ENCODE measurements around the gene P4HTM.

Gene P4HTM, protein sequence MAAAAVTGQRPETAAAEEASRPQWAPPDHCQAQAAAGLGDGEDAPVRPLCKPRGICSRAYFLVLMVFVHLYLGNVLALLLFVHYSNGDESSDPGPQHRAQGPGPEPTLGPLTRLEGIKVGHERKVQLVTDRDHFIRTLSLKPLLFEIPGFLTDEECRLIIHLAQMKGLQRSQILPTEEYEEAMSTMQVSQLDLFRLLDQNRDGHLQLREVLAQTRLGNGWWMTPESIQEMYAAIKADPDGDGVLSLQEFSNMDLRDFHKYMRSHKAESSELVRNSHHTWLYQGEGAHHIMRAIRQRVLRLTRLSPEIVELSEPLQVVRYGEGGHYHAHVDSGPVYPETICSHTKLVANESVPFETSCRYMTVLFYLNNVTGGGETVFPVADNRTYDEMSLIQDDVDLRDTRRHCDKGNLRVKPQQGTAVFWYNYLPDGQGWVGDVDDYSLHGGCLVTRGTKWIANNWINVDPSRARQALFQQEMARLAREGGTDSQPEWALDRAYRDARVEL

DNA sequence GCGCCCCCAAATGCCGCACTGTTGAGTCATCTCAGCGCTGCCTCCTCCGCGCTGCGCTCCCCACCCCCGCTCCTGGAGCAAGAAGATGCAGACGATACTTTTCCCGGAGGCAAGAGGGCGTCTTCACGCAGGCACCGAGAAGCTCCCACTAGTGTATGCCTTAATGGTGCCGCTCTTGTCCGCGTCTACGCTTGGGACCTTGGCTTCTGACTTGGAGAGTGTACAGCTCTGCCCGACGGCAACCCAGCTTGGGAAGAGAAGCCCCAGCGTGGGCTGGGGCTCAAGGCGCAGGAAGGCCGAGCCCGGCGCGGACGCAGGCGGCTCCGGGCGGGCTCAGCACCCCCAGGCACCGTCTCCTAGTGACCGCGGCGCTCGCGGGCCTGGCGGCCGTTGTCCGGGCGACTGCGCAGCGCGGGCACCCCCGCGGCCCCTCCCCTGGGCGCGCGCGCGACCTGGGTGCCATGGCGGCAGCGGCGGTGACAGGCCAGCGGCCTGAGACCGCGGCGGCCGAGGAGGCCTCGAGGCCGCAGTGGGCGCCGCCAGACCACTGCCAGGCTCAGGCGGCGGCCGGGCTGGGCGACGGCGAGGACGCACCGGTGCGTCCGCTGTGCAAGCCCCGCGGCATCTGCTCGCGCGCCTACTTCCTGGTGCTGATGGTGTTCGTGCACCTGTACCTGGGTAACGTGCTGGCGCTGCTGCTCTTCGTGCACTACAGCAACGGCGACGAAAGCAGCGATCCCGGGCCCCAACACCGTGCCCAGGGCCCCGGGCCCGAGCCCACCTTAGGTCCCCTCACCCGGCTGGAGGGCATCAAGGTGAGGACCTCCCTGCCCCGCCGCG is at the start of gene P4HTM:
Gene P4HTM, plus strand, starts transcription at position 446 of the 840 bp plus-strand sequence. Its CDS starts 16 bp downstream, at position 462.
- no peaks in the 10 kb centered on the region for H3K27me3 Mint-ChIP-seq
- ATAC-seq, result peak; percentile 87
- no peaks in the 10 kb centered on the region for H3K9me3 Mint-ChIP-seq
- peaks cover 37% of the 10 kb centered on the region for H3K4me1 Mint-ChIP-seq
- peak within 1 kb of the TSS; percentile 79 for H3K27ac Mint-ChIP-seq
- H3K36me3 Mint-ChIP-seq, result peaks cover 7% of the 10 kb centered on the region
- peak within 1 kb of the TSS; percentile 93 for H3K4me3 Mint-ChIP-seq

DNA sequence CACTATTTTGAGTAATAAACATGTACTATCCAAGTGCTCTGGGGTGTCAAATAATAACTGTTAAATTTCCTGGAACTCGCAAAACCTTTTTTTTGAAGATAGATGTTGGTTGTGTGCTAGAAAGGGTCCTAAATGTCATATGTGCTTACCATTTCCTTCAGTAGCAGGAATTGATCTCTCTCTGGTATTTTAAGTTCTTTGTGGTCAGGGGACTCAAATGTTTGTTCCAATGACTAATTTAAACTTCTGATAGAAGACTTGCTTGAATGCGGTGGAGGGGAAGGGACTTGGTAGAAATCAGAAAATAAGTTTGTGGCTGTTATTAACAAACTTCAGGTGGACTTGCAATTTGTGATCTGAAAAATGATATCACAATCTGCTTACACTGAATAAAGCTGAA is 44.6 kb upstream of the P4HTM start:
- Mint-ChIP-seq H3K4me1 (peaks cover 48% of the 10 kb centered on the region), H3K4me3 (peak overlapping the region; percentile 42), H3K9me3 (no peaks in the 10 kb centered on the region), H3K27ac (peak overlapping the region; percentile 94), H3K36me3 (peaks cover 27% of the 10 kb centered on the region), H3K27me3 (no peaks in the 10 kb centered on the region)
- ATAC-seq, result peak; percentile 67

DNA sequence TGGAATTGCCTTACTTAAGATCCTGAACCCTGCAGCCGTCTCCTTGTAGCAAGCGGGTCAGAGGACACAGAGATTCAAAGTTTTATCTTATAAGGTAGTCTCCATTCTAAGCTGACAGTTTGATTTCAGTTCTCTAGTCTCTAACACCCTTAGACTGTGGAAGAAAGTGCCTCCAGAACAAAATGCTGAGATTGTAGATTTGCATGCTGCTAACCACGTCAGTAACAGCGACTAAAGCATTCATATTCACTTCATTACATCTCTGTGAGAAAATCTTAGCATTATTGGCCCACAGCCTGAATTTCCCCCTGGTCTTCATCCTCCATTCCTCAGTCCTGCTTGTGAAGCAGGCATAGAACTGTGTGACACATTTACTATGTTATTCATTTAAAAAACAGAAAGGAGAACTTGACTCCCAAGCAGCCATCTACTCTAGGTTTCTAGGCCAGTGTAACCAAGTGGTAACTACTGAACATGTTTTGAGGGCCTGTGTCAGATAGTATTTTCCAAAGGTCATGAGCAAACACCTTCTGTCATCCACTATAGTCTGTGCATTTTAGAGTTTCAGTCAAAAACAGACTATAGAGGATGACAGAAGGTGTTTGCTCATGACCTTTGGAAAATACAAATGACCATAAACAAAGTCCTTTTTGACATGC is 44.0 kb upstream of the P4HTM start:
- peak; percentile 84 for ATAC-seq
- Mint-ChIP-seq H3K27ac (peak overlapping the region; percentile 94), H3K4me3 (peak overlapping the region; percentile 43), H3K27me3 (no peaks in the 10 kb centered on the region), H3K9me3 (no peaks in the 10 kb centered on the region), H3K4me1 (peaks cover 48% of the 10 kb centered on the region), H3K36me3 (peaks cover 27% of the 10 kb centered on the region)

DNA sequence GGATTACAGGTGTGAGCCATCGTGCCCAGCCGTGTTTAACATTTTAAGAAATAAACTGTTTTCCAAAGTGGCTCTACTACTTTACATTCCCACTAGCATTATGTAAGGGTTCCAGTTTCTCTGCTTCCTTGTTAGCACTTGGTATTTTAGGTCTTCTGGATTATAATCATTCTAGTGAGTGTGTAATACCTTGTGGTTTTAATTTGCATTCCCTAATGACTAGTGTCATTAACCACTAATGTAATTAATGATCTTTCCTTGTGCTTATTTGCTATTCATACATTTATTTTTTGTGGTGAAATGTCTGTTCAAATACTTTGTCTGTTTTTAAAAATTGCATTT is 40.7 kb upstream of the P4HTM start:
- ATAC-seq, result no peak
- Mint-ChIP-seq H3K27ac (peak overlapping the region; percentile 27), H3K4me1 (peaks cover 53% of the 10 kb centered on the region), H3K9me3 (no peaks in the 10 kb centered on the region), H3K36me3 (peaks cover 24% of the 10 kb centered on the region), H3K4me3 (no peak overlapping the region), H3K27me3 (no peaks in the 10 kb centered on the region)

DNA sequence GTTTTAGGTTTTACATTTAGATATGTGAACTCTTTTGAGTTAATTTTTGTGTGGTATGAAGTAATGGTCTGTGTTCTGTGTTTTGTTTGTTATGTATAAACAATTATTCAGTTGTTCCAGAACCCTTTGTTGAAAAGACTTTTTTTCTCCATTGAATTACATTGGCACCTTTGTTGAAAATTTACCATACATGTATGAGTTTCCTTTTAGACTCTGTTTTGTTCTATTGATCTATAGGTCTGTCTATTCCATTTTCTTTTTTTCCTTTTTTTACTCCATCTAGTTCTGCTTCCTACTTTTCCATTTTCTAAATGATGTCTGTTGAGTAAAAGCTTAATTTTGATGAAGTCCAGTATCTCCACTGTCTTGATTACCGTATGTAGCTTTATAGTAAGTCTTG is 40.0 kb upstream of the P4HTM start:
- H3K27ac Mint-ChIP-seq, result peak overlapping the region; percentile 27
- peaks cover 46% of the 10 kb centered on the region for H3K4me1 Mint-ChIP-seq

DNA sequence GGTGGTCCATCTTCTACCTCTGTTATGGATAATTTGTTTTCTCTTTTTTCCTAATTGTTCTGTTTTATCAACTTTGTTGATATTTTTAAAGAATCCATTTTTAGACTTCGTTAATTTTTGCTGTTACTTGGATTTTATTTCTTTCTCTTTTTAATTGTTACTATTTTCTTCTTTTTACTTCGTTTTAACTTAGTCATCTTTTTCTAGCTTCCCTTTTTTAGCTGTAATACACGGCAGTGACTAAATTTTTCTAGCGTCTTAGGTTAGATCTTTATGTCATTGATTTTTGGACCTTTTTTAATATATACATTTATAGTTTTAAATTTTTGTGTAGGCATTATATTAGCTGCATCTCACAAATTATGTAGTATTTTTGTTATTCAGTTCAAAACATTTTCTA is 38.3 kb upstream of the P4HTM start:
- H3K9me3 Mint-ChIP-seq, result no peaks in the 10 kb centered on the region
- H3K4me3 Mint-ChIP-seq, result no peak overlapping the region
- no peak overlapping the region for H3K27ac Mint-ChIP-seq

More for the DNA sequence above, 40.0 kb upstream of the P4HTM start:
- no peak overlapping the region for H3K4me3 Mint-ChIP-seq
- H3K27me3 Mint-ChIP-seq, result no peaks in the 10 kb centered on the region
- H3K36me3 Mint-ChIP-seq, result peaks cover 20% of the 10 kb centered on the region
- no peak for ATAC-seq
- H3K9me3 Mint-ChIP-seq, result no peaks in the 10 kb centered on the region

DNA sequence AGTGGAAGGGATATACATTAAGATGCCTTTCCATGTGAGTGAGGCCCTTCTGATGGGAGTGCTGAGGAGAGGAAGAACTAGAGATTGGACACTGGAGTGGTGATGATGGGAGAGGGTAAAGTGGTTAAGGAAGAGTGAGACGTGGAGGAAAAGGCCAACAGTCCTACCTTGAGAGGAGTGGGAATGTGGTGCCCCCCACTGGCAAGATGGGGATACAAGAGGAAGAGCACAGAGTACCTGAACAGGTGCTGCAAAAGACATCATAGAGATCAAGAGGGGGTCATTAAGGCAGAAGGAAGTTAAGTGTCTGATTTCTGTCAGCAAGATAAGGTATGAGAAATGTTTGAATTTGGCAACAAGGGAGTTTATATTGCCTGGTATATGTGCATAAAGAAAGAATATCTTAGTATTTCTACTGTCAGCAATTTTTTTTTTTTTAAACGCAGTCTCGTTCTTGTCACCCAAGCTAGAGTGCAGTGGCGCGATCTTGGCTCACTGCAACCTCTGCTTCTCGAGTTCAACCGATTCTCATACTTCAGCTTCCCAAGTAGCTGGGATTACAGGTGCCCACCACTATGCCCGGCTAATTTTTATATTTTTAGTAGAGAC is 37.4 kb upstream of the P4HTM start:
- no peaks in the 10 kb centered on the region for H3K9me3 Mint-ChIP-seq
- no peaks in the 10 kb centered on the region for H3K27me3 Mint-ChIP-seq
- peaks cover 27% of the 10 kb centered on the region for H3K36me3 Mint-ChIP-seq
- H3K27ac Mint-ChIP-seq, result no peak overlapping the region
- no peak overlapping the region for H3K4me3 Mint-ChIP-seq
- H3K4me1 Mint-ChIP-seq, result peaks cover 32% of the 10 kb centered on the region
- ATAC-seq, result peak; percentile 47

More for the DNA sequence above, 38.3 kb upstream of the P4HTM start:
- ATAC-seq, result no peak
- H3K36me3 Mint-ChIP-seq, result peaks cover 22% of the 10 kb centered on the region
- peaks cover 35% of the 10 kb centered on the region for H3K4me1 Mint-ChIP-seq
- H3K27me3 Mint-ChIP-seq, result no peaks in the 10 kb centered on the region

DNA sequence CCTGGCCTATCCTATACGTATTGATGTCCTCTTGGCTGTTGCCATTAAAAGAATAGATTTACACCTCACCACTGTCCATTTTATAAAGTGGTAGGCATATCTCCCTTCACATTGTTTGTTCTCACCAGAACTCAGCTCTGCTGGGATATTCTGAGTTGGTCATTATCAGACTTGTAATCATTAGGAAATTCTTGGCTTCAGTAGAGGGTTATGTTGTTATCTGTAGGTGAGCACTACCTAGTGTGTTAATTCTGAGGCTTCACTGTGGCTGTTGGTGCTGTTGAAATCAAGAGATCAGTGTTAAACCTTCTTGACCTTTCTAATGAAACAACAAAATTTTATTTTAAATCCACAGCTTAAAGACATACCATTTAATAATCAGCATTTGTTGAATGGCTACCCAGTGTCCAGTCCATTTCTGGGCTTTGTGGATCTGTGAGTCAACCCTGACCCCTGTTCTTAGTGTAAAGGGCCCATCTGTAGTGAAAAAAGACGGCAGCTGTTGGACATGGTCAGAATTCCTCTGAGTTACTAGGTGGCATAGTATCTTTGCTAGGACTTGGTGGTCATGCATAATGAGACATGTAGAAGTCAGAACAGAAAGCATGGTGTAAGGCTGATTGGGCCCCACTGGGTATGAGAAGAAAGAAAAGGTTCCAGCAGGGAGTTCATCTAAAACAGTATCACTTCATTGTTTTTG is 32.9 kb upstream of the P4HTM start:
- Mint-ChIP-seq H3K4me1 (peaks cover 12% of the 10 kb centered on the region), H3K27me3 (no peaks in the 10 kb centered on the region), H3K4me3 (no peak overlapping the region), H3K9me3 (no peaks in the 10 kb centered on the region), H3K27ac (no peak overlapping the region), H3K36me3 (peaks cover 33% of the 10 kb centered on the region)
- ATAC-seq, result no peak

DNA sequence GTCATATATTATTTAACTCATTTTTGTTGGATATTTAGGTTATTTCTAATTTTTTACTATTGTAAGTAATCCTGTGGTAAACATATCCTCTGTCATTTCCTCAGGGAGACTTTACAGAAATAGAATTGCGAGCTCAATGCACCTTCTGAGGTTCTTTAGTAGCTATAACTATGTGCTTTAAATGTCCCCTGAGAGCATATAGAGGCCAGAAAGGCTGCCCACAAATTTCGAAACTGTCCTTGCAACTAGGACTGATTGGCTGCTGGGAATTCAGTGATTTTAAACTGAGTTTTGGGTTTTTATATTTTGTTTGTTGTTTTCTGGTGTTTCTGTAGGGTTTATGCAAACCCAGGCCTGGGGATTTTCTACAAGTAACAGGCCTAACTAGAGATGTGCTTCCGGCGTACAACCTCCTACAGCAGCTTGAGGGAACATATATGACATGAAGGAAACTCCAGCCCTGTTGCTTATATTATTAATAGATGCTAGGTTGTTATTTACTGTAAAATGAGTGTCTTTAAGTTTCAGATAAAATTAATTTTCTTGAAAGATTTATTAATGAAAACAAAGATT is 29.1 kb upstream of the P4HTM start:
- Mint-ChIP-seq H3K27me3 (no peaks in the 10 kb centered on the region), H3K4me1 (no peaks in the 10 kb centered on the region), H3K27ac (no peak overlapping the region), H3K36me3 (peaks cover 35% of the 10 kb centered on the region), H3K9me3 (no peaks in the 10 kb centered on the region), H3K4me3 (no peak overlapping the region)
- ATAC-seq, result no peak

DNA sequence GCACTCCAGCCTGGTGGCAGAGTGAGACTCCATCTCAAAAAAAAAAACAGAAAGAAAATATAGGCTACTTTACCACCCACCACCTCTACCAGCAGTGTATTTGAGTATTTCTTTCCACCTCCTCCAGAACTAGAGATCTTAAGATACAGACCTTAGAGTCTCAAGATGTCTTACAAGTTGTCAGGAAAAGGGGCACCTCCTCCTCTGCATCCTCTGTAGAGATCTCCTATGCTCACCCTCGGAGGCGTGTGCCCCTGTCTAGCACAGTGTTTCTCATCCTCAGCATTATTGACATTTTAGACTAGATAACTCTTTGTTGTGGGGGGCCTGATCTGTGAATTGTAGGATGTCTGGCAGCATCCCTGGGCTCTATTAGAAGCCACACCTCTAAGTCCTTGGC is 27.7 kb upstream of the P4HTM start:
- H3K9me3 Mint-ChIP-seq, result no peaks in the 10 kb centered on the region
- no peaks in the 10 kb centered on the region for H3K27me3 Mint-ChIP-seq
- peaks cover 35% of the 10 kb centered on the region for H3K36me3 Mint-ChIP-seq
- ATAC-seq, result no peak
- no peaks in the 10 kb centered on the region for H3K4me1 Mint-ChIP-seq
- H3K27ac Mint-ChIP-seq, result no peak overlapping the region
- H3K4me3 Mint-ChIP-seq, result no peak overlapping the region

DNA sequence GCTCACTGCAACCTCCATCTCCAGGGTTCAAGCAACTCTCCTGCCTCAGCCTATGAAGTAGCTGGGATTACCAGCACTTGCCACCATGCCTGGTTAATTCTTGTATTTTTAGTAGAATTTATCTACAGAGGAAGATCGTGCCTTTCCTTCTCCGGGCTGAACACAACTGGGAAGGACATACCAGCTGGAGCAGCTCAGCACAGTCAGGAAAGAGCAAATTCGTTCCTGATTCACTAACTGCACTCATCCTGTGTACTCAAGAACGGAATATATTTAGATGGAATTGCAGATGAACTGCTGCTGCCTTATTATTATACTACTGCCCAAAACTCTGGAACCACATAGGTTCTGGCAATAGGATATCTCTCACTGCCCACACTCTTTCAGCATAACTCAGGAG is 27.1 kb upstream of the P4HTM start:
- H3K36me3 Mint-ChIP-seq, result peaks cover 32% of the 10 kb centered on the region

DNA sequence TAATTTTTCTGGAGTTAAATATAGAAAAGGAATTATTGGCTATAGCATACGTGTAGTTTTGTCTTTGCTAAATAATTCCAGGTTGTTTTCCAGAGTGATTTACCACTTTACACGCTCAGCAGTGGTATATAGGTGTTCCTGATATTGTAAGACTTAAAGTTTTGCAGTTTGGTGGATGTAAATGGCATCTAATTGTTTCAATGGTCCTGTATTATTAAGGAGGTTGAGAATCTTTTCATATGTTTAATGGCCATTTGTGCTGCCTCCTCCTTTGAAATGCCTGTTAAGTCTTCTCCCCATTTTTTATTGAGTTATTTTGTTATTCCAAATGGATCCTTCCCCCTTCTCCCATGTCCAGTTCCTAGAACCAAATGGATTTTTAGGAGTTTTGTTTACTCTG is 26.4 kb upstream of the P4HTM start:
- Mint-ChIP-seq H3K36me3 (peaks cover 37% of the 10 kb centered on the region), H3K27me3 (no peaks in the 10 kb centered on the region), H3K9me3 (no peaks in the 10 kb centered on the region), H3K27ac (no peak overlapping the region), H3K4me1 (no peaks in the 10 kb centered on the region), H3K4me3 (no peak overlapping the region)
- ATAC-seq, result no peak

More for the DNA sequence above, 27.1 kb upstream of the P4HTM start:
- H3K4me1 Mint-ChIP-seq, result no peaks in the 10 kb centered on the region
- ATAC-seq, result no peak
- H3K9me3 Mint-ChIP-seq, result no peaks in the 10 kb centered on the region
- H3K4me3 Mint-ChIP-seq, result no peak overlapping the region
- no peak overlapping the region for H3K27ac Mint-ChIP-seq
- H3K27me3 Mint-ChIP-seq, result no peaks in the 10 kb centered on the region

DNA sequence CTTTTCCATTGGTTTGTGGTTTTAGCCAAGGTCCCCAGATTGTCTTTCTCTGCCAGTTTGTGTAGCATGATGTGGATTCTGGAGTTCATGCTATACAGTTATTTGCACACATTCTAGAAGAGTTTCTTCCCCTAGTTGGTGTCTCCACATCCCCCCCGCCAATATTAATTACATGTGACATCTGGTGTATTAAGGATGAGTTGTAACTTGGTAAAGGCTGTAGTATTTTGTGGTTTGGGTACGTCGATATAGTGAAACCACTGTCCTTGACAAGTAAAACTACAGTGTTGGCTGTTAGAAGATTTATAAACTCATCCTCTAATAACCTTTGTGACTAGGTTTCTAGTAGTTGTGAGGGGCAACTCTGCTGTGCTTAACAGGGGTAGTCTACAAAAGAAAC is 23.7 kb upstream of the P4HTM start:
- Mint-ChIP-seq H3K27ac (no peak overlapping the region), H3K9me3 (no peaks in the 10 kb centered on the region), H3K4me1 (no peaks in the 10 kb centered on the region), H3K27me3 (no peaks in the 10 kb centered on the region), H3K4me3 (no peak overlapping the region), H3K36me3 (peaks cover 61% of the 10 kb centered on the region)
- no peak for ATAC-seq

DNA sequence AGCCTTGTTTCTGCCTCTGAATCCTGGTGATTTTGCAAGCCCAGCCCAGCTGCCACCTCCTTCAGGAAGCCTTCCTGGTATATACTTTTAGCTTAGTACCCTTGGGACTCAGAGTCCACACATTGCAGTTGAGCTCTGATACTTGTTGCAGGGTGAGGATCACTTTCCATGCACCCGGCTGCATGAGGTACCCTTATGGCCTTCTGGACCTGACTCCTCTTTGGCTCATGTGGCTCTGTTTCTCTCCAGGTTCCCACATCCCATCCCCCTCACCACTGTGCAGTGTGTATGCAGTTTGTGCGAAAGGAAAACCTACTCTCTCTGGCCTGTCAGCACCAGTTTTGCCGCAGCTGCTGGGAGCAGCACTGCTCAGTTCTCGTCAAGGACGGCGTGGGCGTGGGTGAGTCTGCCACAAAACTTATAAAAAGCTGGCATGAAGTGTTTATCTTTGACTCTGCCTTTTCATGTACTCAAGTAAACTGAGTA is 23.1 kb upstream of the P4HTM start:
- no peak for ATAC-seq
- no peaks in the 10 kb centered on the region for H3K4me1 Mint-ChIP-seq
- no peak overlapping the region for H3K27ac Mint-ChIP-seq
- H3K27me3 Mint-ChIP-seq, result no peaks in the 10 kb centered on the region
- H3K4me3 Mint-ChIP-seq, result no peak overlapping the region
- H3K9me3 Mint-ChIP-seq, result no peaks in the 10 kb centered on the region
- peaks cover 62% of the 10 kb centered on the region for H3K36me3 Mint-ChIP-seq

Measured in stimulated activated memory B cell treated with anti-CD40 and anti-IgM and Interleukin-4, amounts not matched to agents 10 μg/mL and 1 μg/mL and 100 μg/mL, for 72 hours (primary cell).